Measurements from ENCODE around the gene SLC50A1. TPM values are rescaled to one million over a fixed set of nuclear protein-coding genes. Genes with fewer than 3 reads are reported as not detected.

Gene SLC50A1
- total RNA-seq, 1 experiment from 2014 or later, result 24.9 TPM

DNA sequence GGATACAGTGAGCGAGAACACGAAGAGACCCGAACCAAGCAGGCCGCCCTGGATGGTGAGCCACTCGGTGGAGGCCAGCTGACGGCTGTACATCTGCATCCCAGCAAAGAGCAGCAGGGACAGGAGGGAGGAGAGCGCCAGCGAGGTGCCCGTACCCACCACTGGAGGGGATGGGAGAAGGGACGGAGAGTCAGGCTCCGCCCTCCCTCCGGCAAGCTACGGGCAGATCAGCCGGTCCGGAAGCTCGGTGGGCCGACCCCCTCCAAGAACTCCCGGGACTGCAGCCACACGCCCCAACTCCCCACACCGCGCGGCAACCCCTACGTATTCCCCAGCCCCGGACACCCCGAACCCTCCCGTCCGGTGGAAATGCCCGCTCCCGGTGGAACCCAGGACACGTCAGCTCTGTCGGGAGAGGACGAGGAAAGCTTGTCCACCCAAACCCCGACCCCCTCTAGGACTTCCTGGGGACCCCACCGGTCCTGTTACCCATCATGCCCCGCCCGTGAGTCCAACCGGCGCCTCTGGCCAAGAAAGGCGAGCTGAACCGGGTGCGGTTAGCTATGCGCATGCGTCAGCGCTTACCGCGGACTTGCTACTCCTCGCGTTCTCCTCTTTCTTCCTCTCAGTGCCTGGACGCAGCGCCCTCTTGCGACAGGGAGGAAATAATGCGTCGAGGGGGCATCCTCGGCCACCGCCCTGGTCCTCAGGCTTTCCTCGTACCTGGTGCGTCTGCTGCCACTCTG is 37.3 kb downstream of the SLC50A1 start, which contains the start of gene KRTCAP2:
KRTCAP2 (minus strand) TSS at position 573 of the 746 bp plus-strand sequence; CDS start at position 493, 80 bp downstream.
- Mint-ChIP-seq H3K36me3 (ENCODE audit: insufficient read depth in 1 of 3, low read depth in 3 of 3) (peaks cover 14 to 41% (median 32%) of the 10 kb centered on the region in 3 experiments), H3K9me3 (no peaks in the 10 kb centered on the region), H3K27me3 (ENCODE audit: low read depth) (no peaks in the 10 kb centered on the region; the same call in none of the 2 replicates), H3K27ac (peak within 1 kb of the TSS; percentile 93 to 95 (median 95)), H3K4me3 (peak within 1 kb of the TSS; percentile 92 to 97), H3K4me1 (peaks cover 23 to 37% of the 10 kb centered on the region in 2 experiments)
- no peak within 1 kb of the TSS for H2AFZ ChIP-seq (ENCODE audit: low read length)
- H3K23me2 ChIP-seq (ENCODE audit: insufficient read length, low read depth, low read length, poor library complexity, severe bottlenecking), result peaks cover 18% of the 10 kb centered on the region
- no peak within 1 kb of the TSS for H3K56ac ChIP-seq (ENCODE audit: insufficient read length, low read depth, low read length)
- no peak within 1 kb of the TSS for H2AK5ac ChIP-seq (ENCODE audit: insufficient read length, low read length)
- no peak within 1 kb of the TSS for H2BK15ac ChIP-seq (ENCODE audit: low read depth, low read length)
- no peak within 1 kb of the TSS for H3K23ac ChIP-seq (ENCODE audit: insufficient read length, low read depth, low read length)
- no peaks in the 10 kb centered on the region for H3K79me1 ChIP-seq (ENCODE audit: insufficient read depth, low read depth, low read length, poor library complexity, severe bottlenecking)
- H2BK5ac ChIP-seq (ENCODE audit: insufficient read length, low read length), result no peak within 1 kb of the TSS
- H3K79me2 ChIP-seq (ENCODE audit: insufficient read depth, low read length), result no peaks in the 10 kb centered on the region; the same call in 1 of the 2 replicates
- no peak within 1 kb of the TSS for H4K5ac ChIP-seq (ENCODE audit: insufficient read length, low read depth, low read length)
- no peak within 1 kb of the TSS for H2BK12ac ChIP-seq (ENCODE audit: insufficient read length, low read depth, low read length)
- H3K4me2 ChIP-seq (ENCODE audit: insufficient read depth, insufficient read length, low read length), result peak within 1 kb of the TSS; percentile 75
- H3K27ac ChIP-seq (ENCODE audit: insufficient read length, low read depth, low read length), result no peak within 1 kb of the TSS
- H4K91ac ChIP-seq (ENCODE audit: insufficient read length, low read depth, low read length), result no peak within 1 kb of the TSS
- no peaks in the 10 kb centered on the region for H3K9me3 ChIP-seq (ENCODE audit: control insufficient read depth, low read depth, low read length)
- H3K9ac ChIP-seq (ENCODE audit: extremely low read depth, insufficient read length, low read length), result peak within 1 kb of the TSS; percentile 76
- H4K20me1 ChIP-seq (ENCODE audit: control insufficient read depth, insufficient read depth, insufficient read length), result no peaks in the 10 kb centered on the region
- DNase-seq, result peak; percentile 97
- no peaks in the 10 kb centered on the region for H3K4me1 ChIP-seq (ENCODE audit: insufficient read depth, low read length)
- no peak within 1 kb of the TSS for H4K8ac ChIP-seq (replicated peaks; ENCODE audit: insufficient read length, low read depth, low read length)
- no peak within 1 kb of the TSS for H3T11ph ChIP-seq (ENCODE audit: low read length)
- WGBS (ENCODE audit: extremely low coverage, insufficient read length, low lambda C conversion rate), result no CpG with 5 or more reads among the region's 57 CpGs
- no peak within 1 kb of the TSS for H3K4ac ChIP-seq (ENCODE audit: low read depth, low read length)
- TF ChIP-seq, protein P1, sequence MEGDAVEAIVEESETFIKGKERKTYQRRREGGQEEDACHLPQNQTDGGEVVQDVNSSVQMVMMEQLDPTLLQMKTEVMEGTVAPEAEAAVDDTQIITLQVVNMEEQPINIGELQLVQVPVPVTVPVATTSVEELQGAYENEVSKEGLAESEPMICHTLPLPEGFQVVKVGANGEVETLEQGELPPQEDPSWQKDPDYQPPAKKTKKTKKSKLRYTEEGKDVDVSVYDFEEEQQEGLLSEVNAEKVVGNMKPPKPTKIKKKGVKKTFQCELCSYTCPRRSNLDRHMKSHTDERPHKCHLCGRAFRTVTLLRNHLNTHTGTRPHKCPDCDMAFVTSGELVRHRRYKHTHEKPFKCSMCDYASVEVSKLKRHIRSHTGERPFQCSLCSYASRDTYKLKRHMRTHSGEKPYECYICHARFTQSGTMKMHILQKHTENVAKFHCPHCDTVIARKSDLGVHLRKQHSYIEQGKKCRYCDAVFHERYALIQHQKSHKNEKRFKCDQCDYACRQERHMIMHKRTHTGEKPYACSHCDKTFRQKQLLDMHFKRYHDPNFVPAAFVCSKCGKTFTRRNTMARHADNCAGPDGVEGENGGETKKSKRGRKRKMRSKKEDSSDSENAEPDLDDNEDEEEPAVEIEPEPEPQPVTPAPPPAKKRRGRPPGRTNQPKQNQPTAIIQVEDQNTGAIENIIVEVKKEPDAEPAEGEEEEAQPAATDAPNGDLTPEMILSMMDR (conservative IDR thresholded peaks at IDR 0.05), result peak; percentile 94
- H3K14ac ChIP-seq (ENCODE audit: insufficient read depth, low read length), result peak within 1 kb of the TSS; percentile 40; the same call in 1 of the 2 replicates
- no peaks in the 10 kb centered on the region for H3K27me3 ChIP-seq (ENCODE audit: insufficient read depth, low read length)
- H2BK20ac ChIP-seq (ENCODE audit: low read depth, low read length, poor library complexity, severe bottlenecking), result no peak within 1 kb of the TSS
- H3K18ac ChIP-seq (ENCODE audit: insufficient read length, low read depth, low read length), result peak within 1 kb of the TSS; percentile 43
- no peak within 1 kb of the TSS for H2BK120ac ChIP-seq (ENCODE audit: low read depth, low read length, poor library complexity, severe bottlenecking)
